HL-60 (cell line): ENCODE measurements around the gene SPTBN1.

Source experiments
- DNase-seq, 2 experiments: peaks; one replicate each; pipeline ENCODE4 v3.0.0-alpha.2; 2010 to 2020; ENCODE audit warnings: low read depth in 1 of 2, low spot score in 1 of 2
- H3K27ac ChIP-seq: fragments of 250-450 bp; sonication (Bioruptor Pico); replicated peaks from 2 replicates; pipeline ENCODE4 v1.5.1; 2020; ENCODE audit warnings: mild to moderate bottlenecking, moderate library complexity
- H3K27me3 ChIP-seq: fragments of 250-450 bp; sonication (Bioruptor Pico); 2 replicates; pipeline ENCODE4 v1.5.1; 2021; ENCODE audit warnings: mild to moderate bottlenecking, moderate library complexity; ENCODE audit not compliant: insufficient read depth, poor library complexity, severe bottlenecking
- H3K4me3 ChIP-seq: replicated peaks from 2 replicates; pipeline ENCODE4 v1.5.1; 2011; ENCODE audit warnings: mild to moderate bottlenecking, control low read depth, low read length; ENCODE audit not compliant: insufficient read depth
- CTCF ChIP-seq: IDR thresholded peaks from one replicate; pipeline ENCODE4 v1.5.1; 2011; ENCODE audit warnings: low read length, control low read depth, inconsistent platforms; ENCODE audit not compliant: insufficient read depth
- GABPA ChIP-seq: IDR thresholded peaks from 2 replicates; pipeline ENCODE4 v1.6.1; 2012; ENCODE audit warnings: low read depth
- POLR2AphosphoS5 ChIP-seq: IDR thresholded peaks from 2 replicates; pipeline ENCODE4 v1.6.1; 2012; ENCODE audit warnings: low read depth
- REST ChIP-seq: IDR thresholded peaks from 2 replicates; pipeline ENCODE4 v1.6.1; 2012; ENCODE audit warnings: low read depth; ENCODE audit not compliant: insufficient replicate concordance
- SPI1 ChIP-seq: IDR thresholded peaks from 2 replicates; pipeline ENCODE4 v1.6.1; 2012; ENCODE audit warnings: low read depth, mild to moderate bottlenecking, borderline replicate concordance

SPTBN1 gene

GRCh38 chr2:54518430-54518829 is 62.3 kb downstream of the SPTBN1 start:
- Histone ChIP-seq H3K27ac (no peak overlapping the region), H3K27me3 (no peaks in the 10 kb centered on the region), H3K4me3 (no peak overlapping the region)
- no peak for DNase-seq
- TF ChIP-seq GABPA, result no peak

GRCh38 chr2:54519841-54520459 is 63.8 kb downstream of the SPTBN1 start:
- no peak overlapping the region for H3K27ac ChIP-seq
- no peaks in the 10 kb centered on the region for H3K27me3 ChIP-seq
- no peak for DNase-seq
- TF ChIP-seq SPI1, result no peak
- TF ChIP-seq GABPA, result no peak
- TF ChIP-seq REST, result no peak
- no peak for TF ChIP-seq POLR2AphosphoS5
- no peak for TF ChIP-seq CTCF
- H3K4me3 ChIP-seq, result no peak overlapping the region

GRCh38 chr2:54520687-54521086 is 64.6 kb downstream of the SPTBN1 start:
- H3K4me3 ChIP-seq, result no peak overlapping the region
- no peak for TF ChIP-seq POLR2AphosphoS5
- TF ChIP-seq CTCF, result no peak
- TF ChIP-seq GABPA, result no peak
- no peak for TF ChIP-seq REST
- H3K27me3 ChIP-seq, result no peaks in the 10 kb centered on the region
- no peak overlapping the region for H3K27ac ChIP-seq
- no peak for DNase-seq

- Histone ChIP-seq H3K27me3 (no peaks in the 10 kb centered on the region), H3K4me3 (no peak overlapping the region), H3K27ac (no peak overlapping the region)
- peak; percentile 45 for TF ChIP-seq CTCF
- TF ChIP-seq REST, result no peak
- no peak for TF ChIP-seq GABPA
- no peak for TF ChIP-seq SPI1
- TF ChIP-seq POLR2AphosphoS5, result no peak
- peak; percentile 33 to 61 for DNase-seq
These were observed 66.6 kb downstream of the SPTBN1 start for GRCh38 chr2:54522624-54523281.
